T1000 (cell line): ENCODE data around the gene ITPRID1.
"Not testable (repeated sequence)": the region's sequence is repeated elsewhere in the genome, so short reads cannot be mapped to it uniquely, and the experiment has no call there.

Experiments used
- DNase-seq: peaks from one replicate; lab custom pipeline; 2025; ENCODE audit warnings: mixed read lengths; lab: John Stamatoyannopoulos, UW

Gene ITPRID1

GRCh38 chr7:31513790-31514189 is at the start of gene ITPRID1:
ITPRID1 (plus strand) TSS chr7:31514090; CDS start chr7:31553025, 38,935 bp downstream.
- no peak for DNase-seq

GRCh38 chr7:31464601-31465000 is 49.3 kb upstream of the ITPRID1 start:
- DNase-seq: no peak

- no peak for DNase-seq
Measured at GRCh38 chr7:31465285-31465684, 48.6 kb upstream of the ITPRID1 start.

- DNase-seq: no peak
Measured at GRCh38 chr7:31466036-31466435, 47.9 kb upstream of the ITPRID1 start.

DNA sequence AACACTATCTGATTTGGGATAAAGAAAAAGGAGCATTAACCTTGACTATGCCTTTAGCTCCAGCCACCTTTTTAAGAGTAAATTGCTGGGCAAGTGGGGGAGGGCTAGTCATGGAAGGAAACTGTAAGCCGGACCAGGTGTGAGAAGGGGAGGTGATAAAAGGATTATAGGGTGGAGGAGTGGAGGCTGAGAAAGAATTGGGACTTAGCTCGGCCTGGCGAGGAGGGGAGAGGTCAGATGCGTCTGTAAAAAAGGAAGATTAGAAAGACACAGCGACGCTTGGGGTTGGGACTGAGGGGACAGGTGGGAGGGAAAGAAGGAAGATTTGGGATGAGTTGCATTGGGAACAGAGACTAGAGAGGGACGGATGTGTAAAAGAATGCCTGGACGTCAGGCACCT is 43.0 kb upstream of the ITPRID1 start:
- not testable (repeated sequence) for DNase-seq

GRCh38 chr7:31475368-31475767 is 38.5 kb upstream of the ITPRID1 start:
- DNase-seq: no peak

DNA sequence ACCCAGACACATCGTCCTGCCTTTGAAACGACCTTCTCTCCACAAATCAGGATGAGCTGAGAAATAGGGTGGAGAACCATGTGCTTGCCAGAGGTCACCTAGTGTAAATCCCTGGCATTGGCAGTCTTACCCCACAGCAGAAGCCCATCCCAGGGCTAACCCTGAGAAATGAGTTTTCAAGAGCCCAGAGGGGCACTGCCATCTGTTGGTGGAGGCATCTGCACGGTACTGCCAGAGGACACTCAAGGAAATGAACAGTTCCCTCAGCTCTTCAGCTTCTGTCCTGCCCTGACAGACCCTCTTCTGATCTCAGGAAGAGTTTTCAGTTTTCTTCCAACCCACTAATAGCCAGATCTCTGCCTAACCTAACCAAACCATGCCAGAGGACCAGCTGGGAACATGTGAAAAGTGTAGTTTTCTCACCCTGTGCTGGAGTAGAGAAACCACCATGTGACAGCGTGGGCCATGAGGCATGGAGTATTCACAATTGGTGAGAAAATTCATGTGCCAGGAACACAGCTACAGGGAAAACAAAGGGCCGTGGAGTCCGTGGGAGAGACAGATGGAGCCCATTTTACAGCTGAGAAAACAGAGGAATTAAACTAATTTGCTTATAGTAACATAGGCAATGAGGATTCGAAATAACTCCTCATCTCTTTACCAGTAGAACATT is 37.7 kb upstream of the ITPRID1 start:
- DNase-seq: no peak

DNA sequence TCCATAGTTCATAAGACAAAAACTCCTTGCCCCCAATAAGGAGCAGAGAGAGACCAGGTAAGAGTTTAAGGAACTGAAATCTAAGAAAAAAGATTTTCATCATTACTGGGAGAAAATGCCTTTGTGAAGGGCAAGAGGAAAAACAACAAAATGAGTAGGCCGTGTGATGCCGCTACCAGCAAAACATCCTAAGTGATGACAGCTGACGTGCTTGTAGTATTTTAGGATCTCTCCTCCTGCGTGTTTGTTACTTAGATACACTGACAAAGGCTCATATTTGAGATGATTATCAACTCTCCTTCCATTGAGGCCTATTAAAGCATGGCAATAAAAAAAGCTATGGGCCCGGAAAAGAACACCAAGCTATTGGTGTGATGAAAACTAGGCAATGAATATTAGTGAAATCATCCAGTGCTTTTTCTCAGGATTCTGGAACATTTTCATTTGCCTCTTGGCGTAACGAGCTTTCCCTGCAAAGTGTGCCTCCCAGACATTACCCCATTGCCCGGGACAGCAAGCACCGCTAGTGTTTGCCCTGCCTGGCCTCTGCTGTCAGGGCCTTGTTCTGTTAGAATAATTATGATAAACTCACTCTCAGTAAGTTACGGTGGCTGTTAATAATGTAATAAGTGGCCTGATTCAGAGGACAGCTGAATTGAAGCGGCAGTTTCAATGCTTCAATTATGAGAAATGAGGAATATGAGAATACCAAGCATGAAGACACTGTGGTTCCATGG is 36.8 kb upstream of the ITPRID1 start:
- DNase-seq: no peak

DNA sequence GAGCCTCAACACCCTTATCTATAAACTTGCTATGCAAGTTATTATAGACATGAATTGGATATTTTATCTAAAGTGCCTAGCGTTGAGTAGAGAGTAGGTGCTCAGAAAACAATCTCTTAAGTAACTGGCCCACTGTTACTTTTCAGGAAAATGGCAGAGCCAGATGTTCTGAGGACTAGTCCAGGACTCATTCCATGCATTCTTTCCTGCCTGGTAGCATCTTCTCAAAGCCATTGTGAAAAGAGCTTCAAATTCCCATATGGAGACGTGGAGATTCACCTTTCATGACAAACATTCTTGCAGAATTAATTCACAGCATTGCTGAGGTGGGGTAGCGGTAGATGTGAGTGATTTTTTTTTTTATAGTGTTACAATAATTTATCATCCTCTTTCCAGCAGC is 35.9 kb upstream of the ITPRID1 start:
- no peak for DNase-seq

- DNase-seq: no peak
Measured at GRCh38 chr7:31478721-31479120, 35.2 kb upstream of the ITPRID1 start.

GRCh38 chr7:31487071-31487470 is 26.8 kb upstream of the ITPRID1 start:
- no peak for DNase-seq

DNA sequence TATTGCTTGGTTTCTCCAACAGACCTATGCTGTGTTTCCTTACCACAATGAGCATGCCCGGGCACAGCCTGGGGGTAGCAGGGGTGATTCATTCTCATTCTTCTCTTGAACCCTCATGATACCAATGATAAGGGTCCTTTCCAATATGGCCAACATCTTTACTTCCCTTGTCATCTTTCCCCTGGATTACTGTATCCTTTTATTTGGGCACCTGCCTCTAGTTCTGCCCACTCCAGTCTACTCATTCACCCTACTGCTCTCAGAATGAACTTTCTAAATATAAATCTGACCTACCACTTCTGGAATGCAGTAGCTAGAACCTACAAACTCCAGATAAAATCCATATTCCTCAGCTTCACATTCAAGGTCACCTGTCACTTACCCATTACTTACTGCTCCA is 26.4 kb upstream of the ITPRID1 start:
- no peak for DNase-seq

- DNase-seq: no peak
Measured at GRCh38 chr7:31488562-31489203, 25.2 kb upstream of the ITPRID1 start.

GRCh38 chr7:31490796-31491314 is 23.0 kb upstream of the ITPRID1 start:
- no peak for DNase-seq

- no peak for DNase-seq
Measured at GRCh38 chr7:31492086-31492485, 21.8 kb upstream of the ITPRID1 start.

DNA sequence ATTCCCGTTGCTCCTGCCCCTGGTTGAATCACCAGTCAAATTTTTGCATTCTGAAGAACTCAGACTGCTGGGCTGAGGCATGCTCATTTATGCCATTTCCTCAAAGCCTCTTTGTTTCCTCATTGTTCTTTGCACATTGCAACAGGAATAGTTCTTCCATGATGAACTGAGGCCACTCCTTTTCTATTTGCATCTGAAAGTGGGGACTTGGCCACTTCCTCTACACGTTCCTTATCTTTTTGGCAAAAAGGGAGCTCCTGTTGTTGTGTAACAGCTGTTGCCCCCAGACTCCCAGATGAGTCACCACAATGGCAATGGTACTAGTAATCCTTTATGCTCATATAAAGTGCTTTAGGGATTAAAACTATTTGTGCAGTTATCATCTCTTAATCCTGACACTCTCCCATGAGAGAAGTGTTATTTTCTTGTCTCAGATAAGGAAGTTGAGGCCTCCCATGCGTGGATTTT is 20.1 kb upstream of the ITPRID1 start:
- DNase-seq: no peak

DNA sequence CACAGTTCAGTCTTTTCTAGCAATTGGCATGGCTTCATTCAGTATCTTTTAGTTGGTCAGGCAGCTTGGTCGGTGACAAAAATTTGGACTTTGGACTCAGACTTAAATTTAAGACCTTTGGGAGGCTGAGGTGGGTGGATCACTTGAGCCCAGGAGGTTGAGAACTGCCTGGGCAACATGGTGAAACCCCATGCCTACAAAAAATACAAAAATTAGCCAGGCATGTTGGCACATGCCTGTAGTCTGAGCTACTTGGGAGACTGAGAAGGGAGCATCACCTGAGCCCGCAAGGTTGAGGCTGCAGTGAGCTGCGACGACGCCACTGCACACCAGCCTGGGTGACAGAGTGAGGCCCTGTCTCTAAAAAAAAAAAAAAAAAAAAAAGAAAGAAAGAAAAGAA is 19.5 kb upstream of the ITPRID1 start:
- DNase-seq: no peak

- DNase-seq: no peak
Measured at GRCh38 chr7:31495653-31496052, 18.2 kb upstream of the ITPRID1 start.

- no peak for DNase-seq
Measured at GRCh38 chr7:31497516-31497915, 16.4 kb upstream of the ITPRID1 start.

DNA sequence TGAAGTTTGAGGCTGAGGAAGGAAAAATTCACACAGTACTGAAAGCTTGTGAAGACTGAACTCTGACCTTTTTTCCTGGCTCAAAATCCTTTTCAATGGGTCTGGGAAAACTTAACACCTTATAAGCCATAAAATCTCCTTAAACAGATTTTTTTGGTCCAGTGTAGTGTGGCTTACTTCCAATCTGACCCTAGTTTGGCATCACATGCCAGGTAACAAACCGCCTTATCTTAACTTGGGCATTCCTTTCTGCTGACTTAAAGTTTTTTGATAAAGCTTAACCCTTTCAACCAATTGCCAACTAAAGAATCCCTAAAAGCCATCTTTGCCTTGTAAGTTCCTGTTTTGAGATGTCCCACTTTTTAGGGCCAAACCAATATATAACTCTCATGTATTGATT is 13.2 kb upstream of the ITPRID1 start:
- no peak for DNase-seq

DNA sequence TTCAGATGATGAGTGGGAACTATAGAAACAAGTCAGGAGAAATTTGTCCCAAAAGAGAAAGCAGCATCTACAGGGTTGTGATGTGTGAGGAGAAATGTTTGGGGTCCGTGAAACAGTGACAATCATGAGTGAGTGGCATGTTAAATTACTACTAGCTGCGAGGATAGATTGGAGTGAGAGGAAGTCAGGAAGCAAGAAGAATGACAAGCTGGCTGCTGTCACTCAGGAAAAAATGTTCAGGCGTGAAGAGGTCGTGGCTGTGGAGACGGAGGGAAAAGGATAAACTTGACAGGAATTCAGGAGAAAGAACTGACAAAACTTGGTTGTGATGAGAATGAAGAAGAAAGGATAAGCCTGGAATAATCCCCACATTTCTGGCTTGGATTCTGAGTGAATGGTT is 5.1 kb upstream of the ITPRID1 start:
- no peak for DNase-seq

GRCh38 chr7:31512166-31512565 is 1.7 kb upstream of the ITPRID1 start:
- DNase-seq: no peak
